ENCODE measurements around the gene DGKB. TPM values are rescaled to one million over a fixed set of nuclear protein-coding genes. Genes with fewer than 3 reads are reported as not detected.

The DGKB gene
- total and polyA plus RNA-seq, 5 donors, result 0.16 to 1.1 (median 0.54) TPM

GRCh38 chr7:14738086-14738485 lies 164.5 kb downstream of the DGKB start:
- no peak overlapping the region for H3K4me3 ChIP-seq (ENCODE audit: low read length)
- H3K27me3 ChIP-seq (ENCODE audit: control insufficient read depth, insufficient read depth), result no peaks in the 10 kb centered on the region
- DNase-seq (no peak), ATAC-seq (no peak)
- 0% methylated on average over 1 of the region's 1 CpG for WGBS
- H3K9me3 ChIP-seq (ENCODE audit: control insufficient read depth, low read length), result no peaks in the 10 kb centered on the region
- intact Hi-C loops (cut with DNase I), result no loop called here
- no peaks in the 10 kb centered on the region for H3K4me1 ChIP-seq (ENCODE audit: control insufficient read depth, insufficient read depth, low read length)
- H3K27ac ChIP-seq (ENCODE audit: low read length), result no peak overlapping the region

DNA sequence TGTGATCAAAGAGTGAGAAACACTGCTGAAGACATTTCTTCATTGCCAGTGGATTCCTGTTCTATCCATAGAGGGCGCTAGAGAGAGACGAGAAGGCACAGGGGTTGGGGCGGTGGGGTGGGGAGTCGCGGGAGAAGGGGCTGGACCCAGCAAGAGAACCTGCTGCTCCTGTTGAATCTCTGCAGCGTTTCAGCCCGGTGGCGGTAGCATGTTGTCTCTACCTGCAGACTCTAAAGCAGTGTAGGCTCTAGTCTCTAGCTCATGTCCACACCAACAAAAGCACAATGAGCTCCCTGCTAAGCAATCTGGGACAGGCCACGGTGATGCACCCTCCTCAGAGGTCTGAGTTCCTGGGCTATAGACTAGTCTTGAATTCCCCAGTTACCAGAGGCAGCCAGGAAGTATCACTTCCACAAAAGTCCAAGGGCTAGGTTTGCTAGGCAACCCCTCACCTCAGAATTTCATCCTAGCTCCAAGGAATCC lies 167.7 kb downstream of the DGKB start:
- H3K9me3 ChIP-seq (ENCODE audit: control insufficient read depth, low read length), result no peaks in the 10 kb centered on the region
- no peaks in the 10 kb centered on the region for H3K27me3 ChIP-seq (ENCODE audit: control insufficient read depth, insufficient read depth)
- 35% methylated on average over 9 of the region's 9 CpGs for WGBS
- DNase-seq (peak in 2 of 3 donors; percentile 29 to 57), ATAC-seq (no peak)
- no peaks in the 10 kb centered on the region for H3K4me1 ChIP-seq (ENCODE audit: control insufficient read depth, insufficient read depth, low read length)
- intact Hi-C loops (cut with DNase I), result no loop called here
- H3K27ac ChIP-seq (ENCODE audit: low read length), result no peak overlapping the region
- no peak overlapping the region for H3K4me3 ChIP-seq (ENCODE audit: low read length)

- no peaks in the 10 kb centered on the region for H3K9me3 ChIP-seq (ENCODE audit: control insufficient read depth, low read length)
These were observed 181.8 kb downstream of the DGKB start for GRCh38 chr7:14720785-14721184.

GRCh38 chr7:14717816-14718215 lies 184.7 kb downstream of the DGKB start:
- WGBS, result 16% methylated on average over 1 of the region's 1 CpG
- H3K27me3 ChIP-seq (ENCODE audit: control insufficient read depth, insufficient read depth), result no peaks in the 10 kb centered on the region
- H3K27ac ChIP-seq (ENCODE audit: low read length), result no peak overlapping the region
- no peak for DNase-seq
- intact Hi-C loops (cut with DNase I), result loop anchor here (5.0 kb wide), 2 partner anchors 294 to 299 kb away; no protein-coding TSS in a partner anchor
- no peaks in the 10 kb centered on the region for H3K9me3 ChIP-seq (ENCODE audit: control insufficient read depth, low read length)
- no peak overlapping the region for H3K4me3 ChIP-seq (ENCODE audit: low read length)
- no peaks in the 10 kb centered on the region for H3K4me1 ChIP-seq (ENCODE audit: control insufficient read depth, insufficient read depth, low read length)
- no peak for ATAC-seq

More at GRCh38 chr7:14720785-14721184, 181.8 kb downstream of the DGKB start:
- WGBS, result 39% methylated on average over 3 of the region's 3 CpGs
- Histone ChIP-seq H3K27ac (ENCODE audit: low read length) (no peak overlapping the region), H3K4me3 (ENCODE audit: low read length) (no peak overlapping the region), H3K4me1 (ENCODE audit: control insufficient read depth, insufficient read depth, low read length) (no peaks in the 10 kb centered on the region), H3K27me3 (ENCODE audit: control insufficient read depth, insufficient read depth) (no peaks in the 10 kb centered on the region)
- DNase-seq, result no peak
- no peak for ATAC-seq
- intact Hi-C loops (cut with DNase I), result no loop called here

DNA sequence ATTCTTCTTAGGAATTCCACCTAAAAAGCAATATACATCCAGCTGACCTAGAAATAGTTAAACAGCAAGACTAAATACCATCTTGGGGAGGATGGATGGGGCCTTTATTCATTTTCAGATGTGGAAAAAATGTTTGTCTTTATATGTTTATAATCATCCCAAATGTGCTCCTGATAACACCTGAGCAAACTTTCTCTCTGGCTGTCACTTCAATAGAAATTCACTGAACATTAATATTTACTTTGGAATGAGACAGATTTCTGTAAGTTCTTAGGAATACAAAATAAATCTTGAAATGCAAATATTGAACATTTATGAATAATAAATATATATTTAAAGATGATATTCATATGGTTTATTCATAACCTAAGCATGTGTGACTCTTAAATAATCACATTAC lies 185.4 kb downstream of the DGKB start:
- ATAC-seq (no peak), DNase-seq (no peak)
- no peaks in the 10 kb centered on the region for H3K9me3 ChIP-seq (ENCODE audit: control insufficient read depth, low read length)
- H3K27me3 ChIP-seq (ENCODE audit: control insufficient read depth, insufficient read depth), result no peaks in the 10 kb centered on the region
- no peak overlapping the region for H3K4me3 ChIP-seq (ENCODE audit: low read length)
- intact Hi-C loops (cut with DNase I), result loop anchor here (5.0 kb wide), 2 partner anchors 295 to 300 kb away; no protein-coding TSS in a partner anchor
- no peak overlapping the region for H3K27ac ChIP-seq (ENCODE audit: low read length)
- H3K4me1 ChIP-seq (ENCODE audit: control insufficient read depth, insufficient read depth, low read length), result no peaks in the 10 kb centered on the region

DNA sequence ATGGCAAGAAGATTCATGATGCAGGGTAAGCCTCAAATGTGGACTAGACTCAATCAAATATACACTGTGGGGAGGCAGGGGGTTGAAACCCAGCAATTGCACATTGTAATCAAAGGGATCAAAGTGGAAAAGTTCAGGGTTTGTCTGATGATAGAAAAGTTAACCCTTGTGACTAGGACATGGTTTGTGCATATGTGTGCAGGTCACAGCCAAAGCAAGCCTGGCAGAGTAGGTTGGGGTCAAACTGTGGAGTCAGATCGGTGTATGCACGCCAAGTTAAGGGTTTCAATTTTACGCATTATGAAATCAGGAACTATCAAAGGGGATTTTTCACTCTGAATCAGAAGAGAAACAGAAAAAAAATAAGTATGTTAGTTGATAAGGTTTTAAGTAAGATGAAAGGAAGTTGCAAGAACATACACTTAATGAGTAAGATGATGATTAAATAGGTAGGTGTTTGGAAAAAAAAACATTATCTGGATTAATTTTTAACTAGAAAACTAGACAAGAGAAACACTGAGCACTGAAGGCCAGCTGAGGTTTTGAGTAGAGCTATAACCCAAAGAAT lies 188.3 kb downstream of the DGKB start:
- Histone ChIP-seq H3K27me3 (ENCODE audit: control insufficient read depth, insufficient read depth) (no peaks in the 10 kb centered on the region), H3K4me1 (ENCODE audit: control insufficient read depth, insufficient read depth, low read length) (no peaks in the 10 kb centered on the region), H3K9me3 (ENCODE audit: control insufficient read depth, low read length) (no peaks in the 10 kb centered on the region), H3K4me3 (ENCODE audit: low read length) (no peak overlapping the region), H3K27ac (ENCODE audit: low read length) (no peak overlapping the region)
- no peak for ATAC-seq
- intact Hi-C loops (cut with DNase I), result no loop called here
- whole genome bisulfite sequencing, result 79% methylated on average over 3 of the region's 3 CpGs
- DNase-seq, result no peak

GRCh38 chr7:14698239-14698638 lies 204.3 kb downstream of the DGKB start:
- intact Hi-C loops (cut with DNase I), result no loop called here
- Histone ChIP-seq H3K4me1 (ENCODE audit: control insufficient read depth, insufficient read depth, low read length) (no peaks in the 10 kb centered on the region), H3K9me3 (ENCODE audit: control insufficient read depth, low read length) (no peaks in the 10 kb centered on the region), H3K27me3 (ENCODE audit: control insufficient read depth, insufficient read depth) (no peaks in the 10 kb centered on the region), H3K27ac (ENCODE audit: low read length) (no peak overlapping the region), H3K4me3 (ENCODE audit: low read length) (no peak overlapping the region)
- DNase-seq, result no peak
- ATAC-seq, result no peak

- no peak for ATAC-seq
- no peak for DNase-seq
- Histone ChIP-seq H3K27me3 (ENCODE audit: control insufficient read depth, insufficient read depth) (no peaks in the 10 kb centered on the region), H3K4me1 (ENCODE audit: control insufficient read depth, insufficient read depth, low read length) (no peaks in the 10 kb centered on the region), H3K4me3 (ENCODE audit: low read length) (no peak overlapping the region), H3K27ac (ENCODE audit: low read length) (no peak overlapping the region), H3K9me3 (ENCODE audit: control insufficient read depth, low read length) (no peaks in the 10 kb centered on the region)
- intact Hi-C loops (cut with DNase I), result no loop called here
These were observed 204.9 kb downstream of the DGKB start for GRCh38 chr7:14697684-14698083.

DNA sequence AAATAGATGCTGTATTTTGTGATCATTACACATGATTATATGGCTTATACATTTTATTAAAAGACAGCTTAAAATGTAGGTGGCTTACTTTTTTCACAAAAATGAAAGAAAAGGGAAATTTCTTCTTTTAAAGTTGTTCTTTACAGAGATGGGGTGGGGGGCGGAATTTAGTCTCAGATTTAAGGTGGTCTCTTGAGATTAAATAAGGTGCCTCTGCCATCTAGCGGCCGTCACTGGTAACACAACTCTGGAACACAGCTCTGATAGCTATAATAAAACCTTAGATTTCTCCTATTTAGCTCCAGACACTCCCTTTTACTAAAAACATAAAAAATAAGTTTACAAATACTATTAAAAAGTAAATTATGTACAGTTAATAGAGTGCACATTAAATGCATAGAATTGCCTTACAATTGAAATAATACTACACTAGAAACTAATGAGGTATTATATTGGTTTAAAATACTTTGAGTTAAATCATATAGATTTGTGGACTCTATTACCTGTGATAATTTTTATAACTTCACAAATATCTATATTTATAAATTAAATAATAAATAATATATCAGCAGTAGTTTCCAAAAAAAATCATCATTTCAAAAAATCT lies 210.9 kb downstream of the DGKB start:
- no peak for ATAC-seq
- intact Hi-C loops (cut with DNase I), result loop anchor here in 3 of 4 donors (5.0 kb wide), 2 partner anchors 1409 to 1414 kb away; no protein-coding TSS in a partner anchor
- no peak overlapping the region for H3K4me3 ChIP-seq (ENCODE audit: low read length)
- H3K4me1 ChIP-seq (ENCODE audit: control insufficient read depth, insufficient read depth, low read length), result no peaks in the 10 kb centered on the region
- no peak overlapping the region for H3K27ac ChIP-seq (ENCODE audit: low read length)
- DNase-seq, result peak; percentile 38 to 76 (median 63)
- H3K9me3 ChIP-seq (ENCODE audit: control insufficient read depth, low read length), result no peaks in the 10 kb centered on the region
- H3K27me3 ChIP-seq (ENCODE audit: control insufficient read depth, insufficient read depth), result no peaks in the 10 kb centered on the region
- WGBS, result under 1% methylated on average over 3 of the region's 3 CpGs

GRCh38 chr7:14691034-14691433 lies 211.5 kb downstream of the DGKB start:
- Histone ChIP-seq H3K4me1 (ENCODE audit: control insufficient read depth, insufficient read depth, low read length) (no peaks in the 10 kb centered on the region), H3K27ac (ENCODE audit: low read length) (no peak overlapping the region), H3K9me3 (ENCODE audit: control insufficient read depth, low read length) (no peaks in the 10 kb centered on the region), H3K4me3 (ENCODE audit: low read length) (no peak overlapping the region), H3K27me3 (ENCODE audit: control insufficient read depth, insufficient read depth) (no peaks in the 10 kb centered on the region)
- WGBS, result 62% methylated on average over 2 of the region's 2 CpGs
- ATAC-seq (no peak), DNase-seq (no peak)
- intact Hi-C loops (cut with DNase I), result loop anchor here in 3 of 4 donors (5.0 kb wide), 2 partner anchors 1409 to 1414 kb away; no protein-coding TSS in a partner anchor

DNA sequence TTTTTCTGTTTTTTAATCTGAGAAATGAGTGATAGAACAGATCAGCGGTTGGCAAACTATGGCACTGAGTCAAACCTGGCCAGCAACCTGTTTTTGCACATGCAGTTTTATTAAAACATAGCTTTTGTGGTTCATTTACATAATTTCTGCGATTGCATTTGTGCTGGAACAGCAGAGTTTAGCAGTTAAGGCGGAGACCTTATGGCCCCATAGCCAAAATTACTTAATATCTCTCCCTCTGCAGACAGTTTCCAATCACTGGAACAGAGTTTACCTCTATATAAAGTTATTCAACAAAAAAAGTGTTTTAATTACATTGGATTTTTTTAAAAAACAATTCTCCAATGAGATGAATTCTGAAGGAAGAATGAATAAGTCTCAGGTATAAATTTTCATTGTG lies 212.1 kb downstream of the DGKB start:
- no peaks in the 10 kb centered on the region for H3K4me1 ChIP-seq (ENCODE audit: control insufficient read depth, insufficient read depth, low read length)
- ATAC-seq (no peak), DNase-seq (peak in 1 of 3 donors; percentile 0)
- H3K27me3 ChIP-seq (ENCODE audit: control insufficient read depth, insufficient read depth), result no peaks in the 10 kb centered on the region
- H3K4me3 ChIP-seq (ENCODE audit: low read length), result no peak overlapping the region
- intact Hi-C loops (cut with DNase I), result loop anchor here in 3 of 4 donors (5.0 kb wide), 2 partner anchors 1408 to 1413 kb away; no protein-coding TSS in a partner anchor
- H3K9me3 ChIP-seq (ENCODE audit: control insufficient read depth, low read length), result no peaks in the 10 kb centered on the region
- 79% methylated on average over 3 of the region's 3 CpGs for WGBS
- H3K27ac ChIP-seq (ENCODE audit: low read length), result no peak overlapping the region
